ENCODE results near the gene EXOSC10. TPM values are rescaled to one million over a fixed set of nuclear protein-coding genes. Genes with fewer than 3 reads are reported as not detected.

EXOSC10 gene
- total and polyA plus RNA-seq, 2 donors from 2014 or later: 26.2 to 46.8 TPM

- peaks cover 6 to 48% (median 38%) of the 10 kb centered on the region in 3 donors for H3K36me3 ChIP-seq (ENCODE audit: control insufficient read depth in 2 of 3, insufficient read depth in 3 of 3, low read length in 3 of 3)
Observed at GRCh38 chr1:11142618-11143391, 43.1 kb upstream of the EXOSC10 start.

GRCh38 chr1:11138952-11139351 lies 39.3 kb upstream of the EXOSC10 start:
- intact Hi-C loops (cut with DNase I): no loop called here
- H3K27me3 ChIP-seq (ENCODE audit: control insufficient read depth, insufficient read depth, low read length): no peaks in the 10 kb centered on the region
- FAIRE-seq (no peak), DNase-seq (no peak)
- H3K9ac ChIP-seq (ENCODE audit: low read length in 3 of 3): no peak overlapping the region
- H3K27ac ChIP-seq (ENCODE audit: low read depth in 2 of 2, low read length in 2 of 2): no peak overlapping the region
- TF ChIP-seq CTCF (IDR thresholded peaks at IDR 0.05; ENCODE audit: borderline replicate concordance, extremely low read depth, insufficient read depth): no peak
- H3K9me3 ChIP-seq (ENCODE audit: control insufficient read depth in 2 of 3, insufficient read depth in 1 of 3, low read length in 3 of 3): no peaks in the 10 kb centered on the region
- H3K36me3 ChIP-seq (ENCODE audit: control insufficient read depth in 2 of 3, insufficient read depth in 3 of 3, low read length in 3 of 3): peaks cover 6 to 22% (median 15%) of the 10 kb centered on the region in 3 donors
- no peak overlapping the region for H3K4me3 ChIP-seq (ENCODE audit: low read length in 3 of 3)
- H3K4me1 ChIP-seq (ENCODE audit: control insufficient read depth in 2 of 3, insufficient read depth in 2 of 3, low read depth in 1 of 3, low read length in 3 of 3): peaks cover 0 to 3% (median 2%) of the 10 kb centered on the region in 3 donors

More at GRCh38 chr1:11142618-11143391, 43.1 kb upstream of the EXOSC10 start:
- no peaks in the 10 kb centered on the region for H3K27me3 ChIP-seq (ENCODE audit: control insufficient read depth, insufficient read depth, low read length)
- no peak for TF ChIP-seq CTCF (IDR thresholded peaks at IDR 0.05; ENCODE audit: borderline replicate concordance, extremely low read depth, insufficient read depth)
- no peaks in the 10 kb centered on the region for H3K4me1 ChIP-seq (ENCODE audit: control insufficient read depth in 2 of 3, insufficient read depth in 2 of 3, low read depth in 1 of 3, low read length in 3 of 3)
- no peaks in the 10 kb centered on the region for H3K9me3 ChIP-seq (ENCODE audit: control insufficient read depth in 2 of 3, insufficient read depth in 1 of 3, low read length in 3 of 3)
- H3K9ac ChIP-seq (ENCODE audit: low read length in 3 of 3): no peak overlapping the region
- intact Hi-C loops (cut with DNase I): no loop called here
- no peak for FAIRE-seq
- no peak overlapping the region for H3K27ac ChIP-seq (ENCODE audit: low read depth in 2 of 2, low read length in 2 of 2)
- DNase-seq: no peak
- H3K4me3 ChIP-seq (ENCODE audit: low read length in 3 of 3): no peak overlapping the region

DNA sequence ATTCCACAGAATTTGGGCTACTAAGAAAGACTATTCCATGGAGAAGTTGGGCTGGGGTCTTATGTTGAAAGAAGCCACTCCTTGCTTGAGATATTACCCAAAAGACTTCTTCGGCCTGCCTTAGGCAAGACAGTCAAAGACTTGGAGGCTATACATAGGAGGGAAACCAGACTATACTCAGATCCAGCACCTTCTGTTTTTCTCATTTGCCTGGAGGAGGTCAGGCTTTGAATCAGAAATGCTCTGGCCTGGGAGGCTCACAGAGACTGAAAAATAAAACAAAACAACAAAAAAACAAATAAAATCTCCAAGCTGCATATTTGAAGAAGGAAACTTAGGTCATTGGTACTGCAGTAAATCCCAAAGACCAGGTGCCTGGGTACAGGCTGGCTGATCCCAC lies 38.4 kb upstream of the EXOSC10 start:
- no peak for FAIRE-seq
- Histone ChIP-seq H3K27ac (ENCODE audit: low read depth in 2 of 2, low read length in 2 of 2) (no peak overlapping the region), H3K4me1 (ENCODE audit: control insufficient read depth in 2 of 3, insufficient read depth in 2 of 3, low read depth in 1 of 3, low read length in 3 of 3) (peaks cover 0 to 4% (median 3%) of the 10 kb centered on the region in 3 donors), H3K4me3 (ENCODE audit: low read length in 3 of 3) (no peak overlapping the region), H3K36me3 (ENCODE audit: control insufficient read depth in 2 of 3, insufficient read depth in 3 of 3, low read length in 3 of 3) (peaks cover 6 to 18% (median 17%) of the 10 kb centered on the region in 3 donors), H3K27me3 (ENCODE audit: control insufficient read depth, insufficient read depth, low read length) (no peaks in the 10 kb centered on the region), H3K9ac (ENCODE audit: low read length in 3 of 3) (no peak overlapping the region), H3K9me3 (ENCODE audit: control insufficient read depth in 2 of 3, insufficient read depth in 1 of 3, low read length in 3 of 3) (no peaks in the 10 kb centered on the region)
- DNase-seq: no peak
- TF ChIP-seq CTCF (IDR thresholded peaks at IDR 0.05; ENCODE audit: borderline replicate concordance, extremely low read depth, insufficient read depth): no peak
- intact Hi-C loops (cut with DNase I): no loop called here

Measured in kidney (tissue), 14 donors.